Measurements from ENCODE around the gene GUK1.

GUK1 gene

GRCh38 chr1:228123505-228123904, 16.6 kb upstream of the GUK1 start:
- in situ Hi-C loops (cut with MboI; ENCODE audit: low sequenced_read_pairs) = no loop called here

- in situ Hi-C loops (cut with MboI; ENCODE audit: low sequenced_read_pairs) = no loop called here
These were observed 14.9 kb upstream of the GUK1 start for GRCh38 chr1:228125185-228125584.

- in situ Hi-C loops (cut with MboI; ENCODE audit: low sequenced_read_pairs) = no loop called here
These were observed 8.3 kb upstream of the GUK1 start for GRCh38 chr1:228131766-228132165.

- in situ Hi-C loops (cut with MboI; ENCODE audit: low sequenced_read_pairs) = no loop called here
These were observed 5.5 kb upstream of the GUK1 start for GRCh38 chr1:228134591-228134990.

GRCh38 chr1:228136901-228137300, 3.2 kb upstream of the GUK1 start:
- in situ Hi-C loops (cut with MboI; ENCODE audit: low sequenced_read_pairs) = no loop called here

- in situ Hi-C loops (cut with MboI; ENCODE audit: low sequenced_read_pairs) = no loop called here
These were observed 611 bp upstream of the GUK1 start for GRCh38 chr1:228139406-228139930.

GRCh38 chr1:228140724-228141225, 696 bp downstream of the GUK1 start:
- in situ Hi-C loops (cut with MboI; ENCODE audit: low sequenced_read_pairs) = no loop called here

- in situ Hi-C loops (cut with MboI; ENCODE audit: low sequenced_read_pairs) = no loop called here
These were observed 1.4 kb downstream of the GUK1 start for GRCh38 chr1:228141226-228142044.

GRCh38 chr1:228142155-228142691, 2.1 kb downstream of the GUK1 start:
- in situ Hi-C loops (cut with MboI; ENCODE audit: low sequenced_read_pairs) = no loop called here

GRCh38 chr1:228142701-228143136, 2.6 kb downstream of the GUK1 start:
- in situ Hi-C loops (cut with MboI; ENCODE audit: low sequenced_read_pairs) = no loop called here

- in situ Hi-C loops (cut with MboI; ENCODE audit: low sequenced_read_pairs) = no loop called here
These were observed 3.6 kb downstream of the GUK1 start for GRCh38 chr1:228143480-228144192.

GRCh38 chr1:228144193-228144992, 4.3 kb downstream of the GUK1 start:
- in situ Hi-C loops (cut with MboI; ENCODE audit: low sequenced_read_pairs) = no loop called here

- in situ Hi-C loops (cut with MboI; ENCODE audit: low sequenced_read_pairs) = no loop called here
These were observed 4.9 kb downstream of the GUK1 start for GRCh38 chr1:228144993-228145343.

- in situ Hi-C loops (cut with MboI; ENCODE audit: low sequenced_read_pairs) = no loop called here
These were observed 5.7 kb downstream of the GUK1 start for GRCh38 chr1:228145463-228146416.

- in situ Hi-C loops (cut with MboI; ENCODE audit: low sequenced_read_pairs) = no loop called here
These were observed 6.5 kb downstream of the GUK1 start for GRCh38 chr1:228146417-228147150.

GRCh38 chr1:228147151-228147693, 7.1 kb downstream of the GUK1 start:
- in situ Hi-C loops (cut with MboI; ENCODE audit: low sequenced_read_pairs) = no loop called here

GRCh38 chr1:228147768-228148167, 7.7 kb downstream of the GUK1 start:
- in situ Hi-C loops (cut with MboI; ENCODE audit: low sequenced_read_pairs) = no loop called here

- in situ Hi-C loops (cut with MboI; ENCODE audit: low sequenced_read_pairs) = no loop called here
These were observed 8.2 kb downstream of the GUK1 start for GRCh38 chr1:228148196-228148861.
